CD4-positive, alpha-beta T cell (primary cell): ENCODE data around the gene IFFO2. TPM values are rescaled to one million over a fixed set of nuclear protein-coding genes. Genes with fewer than 3 reads are reported as not detected.

Experiments used
- ATAC-seq: fragments of 200-7000 bp; cut with Tn5 transposase; one replicate; pipeline ENCODE4 v1.10.0; 2022; ENCODE audit warnings: mild to moderate bottlenecking; ENCODE audit not compliant: poor library complexity
- CTCF ChIA-PET: fragments of 350-600 bp; sonication (Branson Sonifier 250); formaldehyde crosslinking; loops from one replicate; lab custom pipeline; 2021; ENCODE audit warnings: antibody characterized with exemption, inconsistent platforms; lab: Charles Lee
- POLR2A ChIA-PET: fragments of 350-600 bp; sonication (Branson Sonifier 250); formaldehyde crosslinking; loops from one replicate; lab custom pipeline; 2021; ENCODE audit warnings: antibody characterized with exemption, inconsistent platforms; lab: Charles Lee
- DNase-seq, 14 experiments: peaks; one replicate each; pipeline ENCODE4 v3.0.0-alpha.2; 2013 to 2020; ENCODE audit warnings: mixed read lengths in 2 of 14
- H3K27ac ChIP-seq, 2 donors: one replicate each; pipeline versions ENCODE4 v1.5.1 to v1.7.0; 2013; ENCODE audit warnings: low read length in 2 of 2, low read depth in 1 of 2, mild to moderate bottlenecking in 1 of 2
- H3K27me3 ChIP-seq, 2 experiments: 1 replicate in 1 of 2; 2 replicates in 1 of 2; pipeline versions ENCODE4 v1.6.1 to v1.7.0; 2013; ENCODE audit warnings: low read length in 2 of 2, control low read depth in 1 of 2, mild to moderate bottlenecking in 1 of 2, moderate library complexity in 1 of 2; ENCODE audit not compliant: insufficient read depth in 2 of 2, control insufficient read depth in 1 of 2
- H3K36me3 ChIP-seq: one replicate; pipeline ENCODE4 v1.6.1; 2013; ENCODE audit warnings: low read length, control low read depth; ENCODE audit not compliant: insufficient read depth
- H3K4me1 ChIP-seq: one replicate; pipeline ENCODE4 v1.6.1; 2013; ENCODE audit warnings: low read length, control low read depth; ENCODE audit not compliant: insufficient read depth
- H3K4me3 ChIP-seq: one replicate; pipeline ENCODE4 v1.5.1; 2013; ENCODE audit warnings: mild to moderate bottlenecking, low read length, moderate library complexity
- H3K9me3 ChIP-seq, 2 experiments: 1 replicate in 1 of 2; 2 replicates in 1 of 2; pipeline versions ENCODE4 v1.6.1 to v1.7.0; 2013; ENCODE audit warnings: low read length in 2 of 2, mild to moderate bottlenecking in 2 of 2, control low read depth in 1 of 2, moderate library complexity in 1 of 2; ENCODE audit not compliant: control insufficient read depth in 1 of 2, insufficient read depth in 1 of 2
- H3K27ac Mint-ChIP-seq: one replicate; pipeline ENCODE4 v1.8.0; 2020; ENCODE audit warnings: mixed read lengths
- H3K27me3 Mint-ChIP-seq: one replicate; pipeline ENCODE4 v1.8.0; 2021; ENCODE audit warnings: mixed read lengths
- H3K36me3 Mint-ChIP-seq: one replicate; pipeline ENCODE4 v1.8.0; 2021; ENCODE audit warnings: low read depth, mixed read lengths
- H3K4me1 Mint-ChIP-seq: one replicate; pipeline ENCODE4 v1.8.0; 2021; ENCODE audit warnings: low read depth, mixed read lengths
- H3K4me3 Mint-ChIP-seq: one replicate; pipeline ENCODE4 v1.8.0; 2020; ENCODE audit warnings: mild to moderate bottlenecking, mixed read lengths
- H3K9me3 Mint-ChIP-seq: one replicate; pipeline ENCODE4 v1.8.0; 2020; ENCODE audit warnings: mixed read lengths
- CTCF ChIP-seq: fragments of 200-600 bp; IDR thresholded peaks from one replicate; pipeline ENCODE4 v1.8.0; 2022; ENCODE audit warnings: antibody characterized with exemption, mild to moderate bottlenecking
- intact Hi-C, 2 experiments: fragments of 100-400 bp; cut with DNase I in 1 of 2; cut with micrococcal nuclease in 1 of 2; formaldehyde crosslinking; loops; one replicate each; pipeline versions ENCODE4 v1.15.1 to v1.9.0; 2023 to 2025; cut with DNase I, micrococcal nuclease
- total RNA-seq, 174 experiments: library from RNA in 2 of 174; stranded (reverse) in 2 of 174; gene quantifications; one replicate each; pipeline ENCODE4 v1.2.3 and lab custom pipeline; 2021 to 2026

Gene IFFO2
- total RNA-seq, 2 experiments from 2014 or later = 106 to 112 TPM

DNA sequence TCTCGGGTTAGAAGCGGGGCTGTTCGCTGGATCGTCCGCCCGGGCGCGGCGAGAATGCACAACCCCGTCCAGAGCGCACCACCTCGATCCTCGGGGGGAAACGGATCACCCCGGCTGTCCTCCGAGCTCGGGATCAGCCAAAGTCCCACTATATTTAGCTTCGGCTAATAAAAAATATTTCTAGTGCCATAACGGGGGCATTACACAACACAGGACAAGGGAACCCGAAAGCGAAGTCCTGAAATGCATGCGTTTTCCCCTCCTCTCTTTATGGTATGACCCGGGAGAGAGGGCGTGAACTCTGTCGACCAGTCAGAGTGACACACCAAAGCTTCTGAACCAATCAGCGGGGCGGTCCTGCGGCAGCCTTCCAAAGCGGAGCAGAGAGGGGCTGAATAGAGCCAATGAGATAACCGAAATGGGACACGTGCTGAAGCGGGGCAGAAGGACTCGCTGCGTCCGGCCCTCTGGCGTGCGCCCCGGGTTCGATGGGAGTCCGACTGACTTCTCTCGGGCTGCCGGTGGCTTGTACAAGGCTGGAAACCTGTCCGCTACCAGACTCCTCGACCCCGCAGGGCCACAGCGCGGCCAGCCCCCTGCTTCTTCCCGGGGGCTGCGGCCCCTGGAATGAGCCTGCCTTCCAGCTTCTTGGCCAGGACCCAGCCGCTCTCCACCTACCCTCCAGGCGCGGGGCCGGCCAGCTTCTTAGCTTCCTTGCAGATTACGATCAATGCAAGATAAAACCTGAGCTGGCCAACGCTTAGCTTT, 53.8 kb downstream of the IFFO2 start, which contains the start of gene ALDH4A1:
Gene ALDH4A1 (minus strand): TSS at position 33 of the 768 bp plus-strand sequence. CDS start 32 bp downstream, at position 1.
- peak; percentile 97 for ATAC-seq
- POLR2A ChIA-PET = interaction anchor here (0.8 to 3.7 kb wide), 13 partner anchors 10 to 349 kb away, joined by 3 to 30 read pairs (median 6); partner anchors contain the start of genes EMC1, IFFO2 and MRTO4

GRCh38 chr1:18901952-18902522, 54.4 kb downstream of the IFFO2 start:
- Mint-ChIP-seq H3K27ac (peak overlapping the region; percentile 96), H3K36me3 (peaks cover 23% of the 10 kb centered on the region), H3K4me3 (peak overlapping the region; percentile 91), H3K27me3 (no peaks in the 10 kb centered on the region), H3K4me1 (peaks cover 35% of the 10 kb centered on the region), H3K9me3 (no peaks in the 10 kb centered on the region)
- Histone ChIP-seq H3K4me3 (peak overlapping the region; percentile 81), H3K9me3 (no peaks in the 10 kb centered on the region), H3K4me1 (peaks cover 34% of the 10 kb centered on the region), H3K27me3 (no peaks in the 10 kb centered on the region), H3K36me3 (peaks cover 15% of the 10 kb centered on the region), H3K27ac (peak overlapping the region; percentile 34 to 87)
- TF ChIP-seq CTCF = no peak
- DNase-seq (peak in 4 of 14 experiments; percentile 5 to 41 (median 30)), ATAC-seq (no peak)
- intact Hi-C loops = loop anchor here (2.0 to 10.0 kb wide), 5 partner anchors 55 to 983 kb away; partner anchors contain the start of genes EMC1 (in 1 of the 2), IFFO2 (in 1 of the 2), MRTO4 (in 1 of the 2) and OTUD3 (in 1 of the 2)
- ChIA-PET POLR2A (interaction anchor here (0.8 to 3.7 kb wide), 12 partner anchors 11 to 350 kb away, joined by 3 to 30 read pairs (median 7); partner anchors contain the start of genes EMC1, IFFO2 and MRTO4), CTCF (interaction anchor here (1.0 to 4.3 kb wide), 4 partner anchors 12 to 70 kb away, joined by 3 to 27 read pairs (median 4); partner anchors contain the start of gene IFFO2)

More for the DNA sequence above, 53.8 kb downstream of the IFFO2 start, which contains the start of gene ALDH4A1:
- no peaks in the 10 kb centered on the region for H3K9me3 ChIP-seq
- intact Hi-C loops = loop anchor here (2.0 to 10.0 kb wide), 5 partner anchors 54 to 982 kb away; partner anchors contain the start of genes EMC1 (in 1 of the 2), IFFO2 (in 1 of the 2), MRTO4 (in 1 of the 2) and OTUD3 (in 1 of the 2)
- Mint-ChIP-seq H3K9me3 (no peaks in the 10 kb centered on the region), H3K27ac (peak within 1 kb of the TSS; percentile 96), H3K4me3 (peak within 1 kb of the TSS; percentile 91), H3K27me3 (no peaks in the 10 kb centered on the region), H3K4me1 (peaks cover 37% of the 10 kb centered on the region), H3K36me3 (peaks cover 29% of the 10 kb centered on the region)
- peaks cover 22% of the 10 kb centered on the region for H3K36me3 ChIP-seq
- no peaks in the 10 kb centered on the region for H3K27me3 ChIP-seq
- DNase-seq = peak; percentile 83 to 97 (median 89)
- CTCF ChIA-PET = interaction anchor here (0.9 to 4.3 kb wide), 6 partner anchors 11 to 70 kb away, joined by 3 to 27 read pairs (median 6); partner anchors contain the start of gene IFFO2
- peaks cover 39% of the 10 kb centered on the region for H3K4me1 ChIP-seq
- H3K27ac ChIP-seq = peak within 1 kb of the TSS; percentile 34 to 87
- peak within 1 kb of the TSS; percentile 81 for H3K4me3 ChIP-seq
- no peak for TF ChIP-seq CTCF
